A549 (cell line): ENCODE results near the gene STAMBP.

Source experiments
- ATOH8 ChIP-seq: fragments of 250-450 bp; sonication (Bioruptor Pico); IDR thresholded peaks from 2 replicates; pipeline ENCODE4 v1.5.0; 2020; ENCODE audit warnings: low read depth, mild to moderate bottlenecking, moderate library complexity
- CHD2 ChIP-seq: fragments of 150-350 bp; IDR thresholded peaks from 2 replicates; pipeline ENCODE4 v1.6.1; 2014; ENCODE audit warnings: low read length; ENCODE audit not compliant: partially characterized antibody
- CTCF ChIP-seq: fragments of >200 bp; sonication (Bioruptor Twin); formaldehyde crosslinking; IDR thresholded peaks from 3 replicates; pipeline ENCODE4 v1.5.1; 2016
- E2F6 ChIP-seq: IDR thresholded peaks from 2 replicates; pipeline ENCODE4 v1.6.1; 2012; ENCODE audit warnings: low read depth, borderline replicate concordance
- EHMT2 ChIP-seq: fragments of 200-600 bp; sonication (generic); IDR thresholded peaks from 2 replicates; pipeline ENCODE4 v1.6.1; 2016; ENCODE audit warnings: antibody characterized with exemption, low read depth, mild to moderate bottlenecking, moderate library complexity
- EP300 ChIP-seq, 2 experiments: fragments of >200 bp; sonication (Bioruptor Twin); formaldehyde crosslinking; IDR thresholded peaks; 2 replicates in 1 of 2; 3 replicates in 1 of 2; pipeline ENCODE4 v1.6.1; 2016 to 2017
- FOSB ChIP-seq: fragments of 250-450 bp; sonication (Bioruptor Pico); IDR thresholded peaks from 2 replicates; pipeline ENCODE4 v1.5.0; 2020; ENCODE audit warnings: mild to moderate bottlenecking, moderate library complexity
- MAZ ChIP-seq: fragments of 150-350 bp; IDR thresholded peaks from 2 replicates; pipeline ENCODE4 v1.6.1; 2014; ENCODE audit warnings: antibody characterized with exemption, low read depth, low read length, borderline replicate concordance
- NFE2L2 ChIP-seq: fragments of 150-350 bp; conservative IDR thresholded peaks from 2 replicates; pipeline ENCODE4 v1.6.1; 2014; ENCODE audit warnings: low read length
- NPAS2 ChIP-seq: fragments of 250-450 bp; sonication (Bioruptor Pico); IDR thresholded peaks from 2 replicates; pipeline ENCODE4 v1.8.0; 2022; ENCODE audit warnings: mild to moderate bottlenecking, moderate library complexity, borderline replicate concordance
- POLR2A ChIP-seq: IDR thresholded peaks from 2 replicates; pipeline ENCODE4 v1.6.1; 2012; ENCODE audit warnings: mild to moderate bottlenecking, low read length
- REST ChIP-seq: fragments of 200-600 bp; sonication (generic); IDR thresholded peaks from 2 replicates; pipeline ENCODE4 v1.6.1; 2016; ENCODE audit warnings: antibody characterized with exemption, mild to moderate bottlenecking, moderate library complexity
- RFX5 ChIP-seq: fragments of 450-650 bp; IDR thresholded peaks from 2 replicates; pipeline ENCODE4 v1.7.1; 2014; ENCODE audit warnings: antibody characterized with exemption, mild to moderate bottlenecking, moderate library complexity
- SMC3 ChIP-seq: fragments of >200 bp; sonication (Bioruptor Twin); formaldehyde crosslinking; IDR thresholded peaks from 3 replicates; pipeline ENCODE4 v1.6.1; 2018; ENCODE audit warnings: inconsistent platforms

- no peak for TF ChIP-seq POLR2A
- TF ChIP-seq CTCF = no peak
- TF ChIP-seq ATOH8 = no peak
- TF ChIP-seq NFE2L2 = no peak
- no peak for TF ChIP-seq EHMT2
- no peak for TF ChIP-seq SMC3
- no peak for TF ChIP-seq MAZ
- TF ChIP-seq EP300 (IDR thresholded peaks at IDR 0.05) = no peak
- no peak for TF ChIP-seq FOSB
- no peak for TF ChIP-seq NPAS2 (CRISPR knock-in tag)
- TF ChIP-seq RFX5 = no peak
- TF ChIP-seq CHD2 = no peak
- TF ChIP-seq E2F6 = no peak
- no peak for TF ChIP-seq REST
Measured at GRCh38 chr2:73891276-73891901, 62.6 kb downstream of the STAMBP start.
